Endometrial microvascular endothelial cells (primary cell): ENCODE data around the gene PRSS21. TPM values are rescaled to one million over a fixed set of nuclear protein-coding genes. Genes with fewer than 3 reads are reported as not detected.

Experiments
- in situ Hi-C: cut with HindIII; loops from 2 replicates; pipeline ENCODE4 v1.10.0; 2017; ENCODE audit warnings: low sequenced_read_pairs, low pct_unique_long_range_greater_than_20kb; ENCODE audit errors: inconsistent ontology term
- total RNA-seq: library from RNA; depleted of rRNA; stranded (reverse); fragments of >200 nt; gene quantifications from one replicate; pipeline ENCODE4 v1.2.3, GENCODE V29; 2015; ENCODE audit errors: inconsistent ontology term

The PRSS21 gene
- total RNA-seq, 1 donor from 2014 or later, result 1.0 TPM

GRCh38 chr16:2799205-2799858 lies 17.7 kb upstream of the PRSS21 start:
- in situ Hi-C loops, result no loop called here

DNA sequence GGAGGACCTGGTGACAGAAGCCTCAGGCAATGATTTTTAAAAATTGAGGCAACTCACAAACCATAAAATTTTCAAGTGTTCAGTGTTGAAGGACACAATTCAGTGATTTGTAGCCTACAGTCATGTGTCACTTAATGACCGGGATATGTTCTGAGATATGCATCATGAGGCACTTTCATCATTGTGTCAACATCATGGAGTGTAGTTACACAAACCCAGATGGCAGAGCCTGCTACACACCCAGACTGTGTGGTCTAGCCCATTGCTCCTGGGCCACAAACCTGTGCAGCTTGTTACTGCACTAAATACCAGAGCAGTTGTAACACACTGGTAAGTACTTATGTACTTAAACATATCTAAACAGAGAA lies 17.2 kb upstream of the PRSS21 start:
- in situ Hi-C loops, result no loop called here

DNA sequence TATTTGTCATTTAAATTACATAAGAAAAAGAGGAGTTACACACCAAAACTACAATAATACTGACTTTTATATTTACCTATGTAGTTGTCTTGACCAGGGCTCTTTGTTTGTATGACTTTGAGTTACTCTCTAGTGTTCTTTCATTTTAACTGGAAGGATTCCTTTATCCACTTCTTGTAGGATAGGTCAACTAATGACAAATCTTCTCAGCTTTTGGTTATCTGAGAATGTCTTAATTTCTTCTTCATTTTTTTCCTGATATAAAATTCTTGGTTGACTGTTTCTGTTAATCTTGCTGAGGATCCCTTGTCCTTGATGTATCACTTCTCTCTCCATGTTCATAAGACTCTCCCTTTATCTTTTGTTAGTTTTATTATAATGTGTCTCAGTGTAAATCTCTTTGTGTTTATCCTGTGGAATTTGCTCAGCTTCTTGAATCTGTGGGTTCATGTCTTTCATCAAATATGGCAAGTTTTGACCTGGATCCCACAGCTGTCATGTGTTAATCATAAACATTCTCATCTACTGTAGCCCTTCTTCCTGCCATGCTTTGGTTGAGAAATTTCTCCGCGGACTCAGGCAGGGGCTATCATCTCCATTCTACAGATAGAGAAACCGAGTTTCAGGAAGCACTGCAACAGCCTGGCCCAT lies 13.4 kb upstream of the PRSS21 start:
- in situ Hi-C loops, result no loop called here

DNA sequence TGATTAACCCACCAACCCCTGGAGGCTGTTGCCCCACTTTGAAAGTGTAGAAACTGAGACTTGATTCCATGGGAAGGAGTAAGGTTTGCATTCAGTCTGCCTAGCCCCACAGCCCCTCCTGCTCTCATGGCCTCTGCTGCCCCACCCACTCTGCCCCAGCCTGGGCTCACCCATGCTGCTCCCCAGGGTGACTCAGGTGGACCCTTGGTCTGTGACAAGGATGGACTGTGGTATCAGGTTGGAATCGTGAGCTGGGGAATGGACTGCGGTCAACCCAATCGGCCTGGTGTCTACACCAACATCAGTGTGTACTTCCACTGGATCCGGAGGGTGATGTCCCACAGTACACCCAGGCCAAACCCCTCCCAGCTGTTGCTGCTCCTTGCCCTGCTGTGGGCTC lies 12.3 kb upstream of the PRSS21 start:
- in situ Hi-C loops, result no loop called here

- in situ Hi-C loops, result no loop called here
Measured at GRCh38 chr16:2806286-2806685, 10.8 kb upstream of the PRSS21 start.

- in situ Hi-C loops, result no loop called here
Measured at GRCh38 chr16:2808181-2808580, 8.9 kb upstream of the PRSS21 start.

DNA sequence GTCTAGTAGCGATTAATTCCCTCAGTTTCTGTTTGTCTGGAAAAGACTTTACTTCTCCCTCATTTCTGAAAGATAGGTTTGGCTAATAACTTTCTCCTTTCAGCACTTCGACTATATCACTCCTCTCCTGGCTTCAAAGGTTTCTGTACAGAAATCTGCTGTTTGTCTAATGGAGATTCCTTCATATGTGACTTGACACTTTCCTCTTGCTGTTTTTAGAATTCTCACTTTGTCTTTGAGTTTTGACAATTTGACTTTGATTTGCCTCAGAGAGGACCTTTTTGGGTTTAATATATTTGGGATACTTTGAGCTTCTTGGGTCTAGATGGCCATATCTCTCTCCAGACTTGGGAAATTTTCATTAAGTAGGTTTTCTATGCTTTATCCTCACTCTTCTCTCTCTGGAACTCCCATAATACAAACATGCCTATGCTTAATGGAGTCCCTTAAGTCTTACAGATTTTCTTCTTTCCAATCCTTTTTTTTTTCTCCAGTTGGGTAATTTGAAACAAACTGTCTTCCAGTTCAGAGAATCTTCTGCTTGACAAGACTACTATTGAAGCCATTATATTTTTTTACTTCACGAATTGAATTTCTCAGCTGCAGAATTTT lies 7.8 kb upstream of the PRSS21 start:
- in situ Hi-C loops, result no loop called here

- in situ Hi-C loops, result no loop called here
Measured at GRCh38 chr16:2810651-2811050, 6.4 kb upstream of the PRSS21 start.

GRCh38 chr16:2811703-2812471 lies 5.2 kb upstream of the PRSS21 start:
- in situ Hi-C loops, result no loop called here

GRCh38 chr16:2813771-2814221 lies 3.2 kb upstream of the PRSS21 start:
- in situ Hi-C loops, result no loop called here

- in situ Hi-C loops, result no loop called here
Measured at GRCh38 chr16:2814551-2815298, 2.3 kb upstream of the PRSS21 start.

- in situ Hi-C loops, result no loop called here
Measured at GRCh38 chr16:2815299-2815771, 1.7 kb upstream of the PRSS21 start.

DNA sequence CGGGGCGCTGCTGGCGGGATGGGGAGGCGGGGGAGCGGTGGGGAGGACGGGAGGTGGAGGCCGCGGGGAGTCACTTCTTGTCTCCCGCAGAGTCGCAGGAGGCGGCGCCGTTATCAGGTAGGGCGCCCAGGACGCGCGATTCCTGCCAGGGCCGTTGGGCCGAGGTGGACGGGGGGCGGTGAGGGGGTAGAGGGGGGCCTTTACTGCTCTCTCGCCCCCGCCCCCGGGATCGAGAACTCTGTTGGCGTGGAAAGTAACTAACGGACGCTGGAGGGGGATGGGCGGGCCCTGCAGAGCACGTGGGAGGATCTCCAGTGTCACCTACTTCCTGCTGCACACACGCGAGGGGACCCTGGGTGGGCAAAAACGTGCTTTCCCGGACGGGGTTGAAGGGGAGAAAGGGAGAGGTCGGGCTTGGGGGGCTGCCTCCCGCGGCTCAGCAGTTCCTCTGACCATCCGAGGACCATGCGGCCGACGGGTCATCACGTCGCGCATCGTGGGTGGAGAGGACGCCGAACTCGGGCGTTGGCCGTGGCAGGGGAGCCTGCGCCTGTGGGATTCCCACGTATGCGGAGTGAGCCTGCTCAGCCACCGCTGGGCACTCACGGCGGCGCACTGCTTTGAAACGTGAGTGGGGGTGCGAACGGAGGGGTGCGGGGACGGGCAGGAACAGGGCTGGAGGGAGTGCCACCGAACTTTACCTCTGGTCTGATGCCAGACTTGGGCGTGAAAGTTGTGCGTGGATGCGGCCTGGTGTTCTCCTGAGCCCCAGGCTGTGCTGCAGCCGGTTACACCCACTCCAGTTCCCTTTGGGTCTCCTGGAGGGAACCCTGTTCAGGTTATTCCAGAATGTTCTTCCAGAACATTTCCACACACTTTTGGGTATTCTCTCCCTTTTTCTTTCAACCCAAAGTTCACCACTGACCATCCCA lies 569 bp downstream of the PRSS21 start:
- in situ Hi-C loops, result no loop called here

DNA sequence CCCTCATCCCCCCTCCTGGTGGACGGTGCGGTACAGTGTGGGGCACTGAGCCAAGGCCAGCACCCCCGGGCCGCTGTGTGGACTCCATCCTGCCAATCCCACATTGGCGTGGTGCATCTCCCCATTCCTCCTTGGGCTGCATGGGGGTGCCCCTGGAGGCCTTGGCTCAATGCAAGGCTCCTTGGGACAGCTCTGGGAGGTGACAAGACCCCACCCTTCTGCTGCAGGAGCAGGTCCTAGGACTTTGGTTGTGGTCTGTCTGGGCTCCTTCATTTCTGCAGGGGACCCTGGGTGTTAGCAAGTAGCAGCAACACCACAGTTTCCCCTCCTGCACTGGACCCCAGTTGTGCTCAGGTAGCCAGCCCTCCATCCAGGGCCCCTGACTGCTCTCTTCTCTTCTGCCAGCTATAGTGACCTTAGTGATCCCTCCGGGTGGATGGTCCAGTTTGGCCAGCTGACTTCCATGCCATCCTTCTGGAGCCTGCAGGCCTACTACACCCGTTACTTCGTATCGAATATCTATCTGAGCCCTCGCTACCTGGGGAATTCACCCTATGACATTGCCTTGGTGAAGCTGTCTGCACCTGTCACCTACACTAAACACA lies 1.3 kb downstream of the PRSS21 start:
- in situ Hi-C loops, result no loop called here

GRCh38 chr16:2819179-2819938 lies 2.3 kb downstream of the PRSS21 start:
- in situ Hi-C loops, result no loop called here

- in situ Hi-C loops, result no loop called here
Measured at GRCh38 chr16:2819939-2820835, 3.1 kb downstream of the PRSS21 start.
